H9 (cell line): ENCODE data around the gene AMACR. TPM values are rescaled to one million over a fixed set of nuclear protein-coding genes. Genes with fewer than 3 reads are reported as not detected.

Source experiments
- DNase-seq: peaks from one replicate; pipeline ENCODE4 v3.0.0-alpha.2; 2017
- H2AFZ ChIP-seq: one replicate; pipeline ENCODE4 v1.6.1; 2013; ENCODE audit warnings: mild to moderate bottlenecking, low read length, control low read depth, moderate library complexity
- H2AK5ac ChIP-seq: 2 replicates; pipeline ENCODE4 v1.6.1; 2013; ENCODE audit warnings: low read length, control low read depth, mixed read lengths; ENCODE audit not compliant: insufficient read length
- H2BK120ac ChIP-seq: one replicate; pipeline ENCODE4 v1.6.1; 2013; ENCODE audit warnings: low read depth, mild to moderate bottlenecking, low read length, control low read depth, inconsistent platforms; ENCODE audit not compliant: poor library complexity, severe bottlenecking
- H2BK12ac ChIP-seq: 2 replicates; pipeline ENCODE4 v1.6.1; 2013; ENCODE audit warnings: low read length, control low read depth, mixed read lengths, low read depth; ENCODE audit not compliant: insufficient read length
- H2BK15ac ChIP-seq: 2 replicates; pipeline ENCODE4 v1.6.1; 2013; ENCODE audit warnings: low read depth, low read length, control low read depth
- H2BK20ac ChIP-seq: one replicate; pipeline ENCODE4 v1.6.1; 2013; ENCODE audit warnings: low read depth, mild to moderate bottlenecking, low read length, control low read depth, inconsistent platforms; ENCODE audit not compliant: poor library complexity, severe bottlenecking
- H2BK5ac ChIP-seq: 2 replicates; pipeline ENCODE4 v1.6.1; 2013; ENCODE audit warnings: low read length, control low read depth, mixed read lengths; ENCODE audit not compliant: insufficient read length
- H3K14ac ChIP-seq: 2 replicates; pipeline ENCODE4 v1.6.1; 2013; ENCODE audit warnings: low read length, control low read depth; ENCODE audit not compliant: insufficient read depth
- H3K18ac ChIP-seq: 2 replicates; pipeline ENCODE4 v1.6.1; 2013; ENCODE audit warnings: low read depth, mild to moderate bottlenecking, mixed read lengths, low read length, control low read depth; ENCODE audit not compliant: insufficient read length
- H3K23ac ChIP-seq: 2 replicates; pipeline ENCODE4 v1.6.1; 2013; ENCODE audit warnings: low read length, control low read depth, mixed read lengths, low read depth; ENCODE audit not compliant: insufficient read length
- H3K23me2 ChIP-seq: 2 replicates; pipeline ENCODE4 v1.6.1; 2013; ENCODE audit warnings: low read depth, mild to moderate bottlenecking, mixed read lengths, low read length, control low read depth; ENCODE audit not compliant: insufficient read length, poor library complexity, severe bottlenecking
- H3K27ac ChIP-seq: 2 replicates; pipeline ENCODE4 v1.5.1; 2013; ENCODE audit warnings: low read length, control low read depth, mixed read lengths, low read depth; ENCODE audit not compliant: insufficient read length
- H3K27me3 ChIP-seq: 2 replicates; pipeline ENCODE4 v1.6.1; 2013; ENCODE audit warnings: low read length, control low read depth, inconsistent platforms; ENCODE audit not compliant: insufficient read depth
- H3K4ac ChIP-seq: 2 replicates; pipeline ENCODE4 v1.6.1; 2013; ENCODE audit warnings: low read depth, mild to moderate bottlenecking, control low read depth, inconsistent platforms, low read length, moderate library complexity
- H3K4me1 ChIP-seq: 2 replicates; pipeline ENCODE4 v1.6.1; 2013; ENCODE audit warnings: low read length, control low read depth, inconsistent platforms; ENCODE audit not compliant: insufficient read depth
- H3K4me2 ChIP-seq: 2 replicates; pipeline ENCODE4 v1.6.1; 2013; ENCODE audit warnings: low read length, control low read depth, mixed read lengths; ENCODE audit not compliant: insufficient read length, insufficient read depth
- H3K56ac ChIP-seq: 2 replicates; pipeline ENCODE4 v1.6.1; 2013; ENCODE audit warnings: low read depth, mild to moderate bottlenecking, mixed read lengths, low read length, control low read depth; ENCODE audit not compliant: insufficient read length
- H3K79me1 ChIP-seq: 2 replicates; pipeline ENCODE4 v1.6.1; 2013; ENCODE audit warnings: low read depth, mild to moderate bottlenecking, moderate library complexity, low read length, control low read depth, inconsistent platforms; ENCODE audit not compliant: insufficient read depth, poor library complexity, severe bottlenecking
- H3K79me2 ChIP-seq: 2 replicates; pipeline ENCODE4 v1.6.1; 2013; ENCODE audit warnings: low read length, control low read depth, inconsistent platforms; ENCODE audit not compliant: insufficient read depth
- H3K9ac ChIP-seq: 2 replicates; pipeline ENCODE4 v1.6.1; 2013; ENCODE audit warnings: low read length, control low read depth, mixed read lengths; ENCODE audit not compliant: insufficient read length; ENCODE audit errors: extremely low read depth
- H3K9me3 ChIP-seq: one replicate; pipeline ENCODE4 v1.6.1; 2013; ENCODE audit warnings: low read depth, low read length, inconsistent platforms; ENCODE audit not compliant: control insufficient read depth
- H3T11ph ChIP-seq: one replicate; pipeline ENCODE4 v1.6.1; 2013; ENCODE audit warnings: mild to moderate bottlenecking, low read length, control low read depth, inconsistent platforms
- H4K20me1 ChIP-seq: one replicate; pipeline ENCODE4 v1.6.1; 2013; ENCODE audit not compliant: control insufficient read depth, insufficient read length, insufficient read depth
- H4K5ac ChIP-seq: 2 replicates; pipeline ENCODE4 v1.6.1; 2013; ENCODE audit warnings: low read depth, mild to moderate bottlenecking, mixed read lengths, low read length, control low read depth; ENCODE audit not compliant: insufficient read length
- H4K8ac ChIP-seq: replicated peaks from 2 replicates; pipeline ENCODE4 v1.6.1; 2013; ENCODE audit warnings: low read length, control low read depth, mixed read lengths, low read depth; ENCODE audit not compliant: insufficient read length
- H4K91ac ChIP-seq: 2 replicates; pipeline ENCODE4 v1.6.1; 2013; ENCODE audit warnings: low read depth, mild to moderate bottlenecking, moderate library complexity, mixed read lengths, low read length, control low read depth; ENCODE audit not compliant: insufficient read length
- H3K27ac Mint-ChIP-seq, 3 experiments: 2 replicates in 2 of 3; 3 replicates in 1 of 3; pipeline ENCODE4 v1.8.0; 2020 to 2021; ENCODE audit warnings: mixed read lengths in 3 of 3, mild to moderate bottlenecking in 1 of 3, moderate library complexity in 1 of 3
- H3K27me3 Mint-ChIP-seq: 2 replicates; pipeline ENCODE4 v1.8.0; 2021; ENCODE audit warnings: low read depth, mild to moderate bottlenecking, moderate library complexity, mixed read lengths
- H3K36me3 Mint-ChIP-seq, 3 experiments: 2 replicates in 2 of 3; 3 replicates in 1 of 3; pipeline ENCODE4 v1.8.0; 2020 to 2021; ENCODE audit warnings: low read depth in 3 of 3, mixed read lengths in 3 of 3; ENCODE audit not compliant: insufficient read depth in 1 of 3
- H3K4me1 Mint-ChIP-seq, 2 experiments: 2 replicates each; pipeline ENCODE4 v1.8.0; 2020; ENCODE audit warnings: mixed read lengths in 2 of 2
- H3K4me3 Mint-ChIP-seq, 2 experiments: 2 replicates in 1 of 2; 3 replicates in 1 of 2; pipeline ENCODE4 v1.8.0; 2020 to 2021; ENCODE audit warnings: mild to moderate bottlenecking in 2 of 2, mixed read lengths in 2 of 2, moderate library complexity in 1 of 2
- H3K9me3 Mint-ChIP-seq, 2 experiments: 2 replicates in 1 of 2; 3 replicates in 1 of 2; pipeline ENCODE4 v1.8.0; 2020; ENCODE audit warnings: mild to moderate bottlenecking in 2 of 2, mixed read lengths in 2 of 2, moderate library complexity in 1 of 2
- WGBS: extraction: QIAGEN DNeasy Blood & Tissue Kit; methylation state at CpG from one replicate; pipeline ENCODE4 v1.1.7; 2013; ENCODE audit warnings: missing lambda C conversion rate, low lambda C conversion rate, mixed read lengths; ENCODE audit not compliant: insufficient read length; ENCODE audit errors: extremely low coverage; 5-methylcytosine and 5-hydroxymethylcytosine counted together
- total RNA-seq: library from RNA; stranded (reverse); gene quantifications from 2 replicates; pipeline ENCODE4 v1.2.1, GENCODE V29; 2021
- TF ChIP-seq, protein P1 (sequence below): fragments of 200-600 bp; sonication (generic); conservative IDR thresholded peaks from 3 replicates; pipeline ENCODE4 v1.8.0; 2021; ENCODE audit warnings: antibody characterized with exemption, mild to moderate bottlenecking

Gene AMACR
- total RNA-seq, 1 experiment from 2014 or later = 9.7 TPM

DNA sequence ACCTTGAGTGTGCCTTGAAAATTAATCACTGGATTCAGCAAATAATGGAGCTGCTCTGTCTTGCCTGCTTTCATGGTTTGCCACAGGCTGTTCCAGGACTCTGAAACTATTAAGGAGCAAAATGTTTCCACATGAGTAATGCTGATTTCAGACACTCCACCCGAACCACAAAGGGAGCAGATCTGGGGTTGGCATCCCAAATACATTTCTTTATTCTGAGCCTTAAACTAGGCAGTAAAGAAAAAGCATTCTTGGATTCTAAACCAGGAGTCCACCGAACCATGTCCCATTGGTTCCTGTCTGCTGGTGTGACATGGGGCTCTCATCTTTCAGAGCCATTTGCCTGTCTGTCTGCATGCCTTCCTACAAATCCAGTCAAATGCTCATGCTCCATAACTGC, 45.3 kb upstream of the AMACR start:
- Histone ChIP-seq H4K20me1 (no peaks in the 10 kb centered on the region), H3K9me3 (no peaks in the 10 kb centered on the region), H3K56ac (no peak overlapping the region), H3K27ac (no peak overlapping the region), H3K79me2 (no peaks in the 10 kb centered on the region), H4K91ac (no peak overlapping the region), H2BK12ac (no peak overlapping the region), H3K79me1 (no peaks in the 10 kb centered on the region), H3K23me2 (no peaks in the 10 kb centered on the region), H4K8ac (no peak overlapping the region), H3T11ph (no peak overlapping the region), H3K14ac (no peak overlapping the region), H3K4me1 (no peaks in the 10 kb centered on the region), H3K23ac (no peak overlapping the region), H3K4me2 (no peak overlapping the region), H2BK15ac (no peak overlapping the region), H2BK120ac (no peak overlapping the region), H2AFZ (no peak overlapping the region), H2BK20ac (no peak overlapping the region), H3K18ac (no peak overlapping the region), H2AK5ac (no peak overlapping the region), H3K27me3 (no peaks in the 10 kb centered on the region), H2BK5ac (no peak overlapping the region), H3K9ac (no peak overlapping the region), H4K5ac (no peak overlapping the region), H3K4ac (no peak overlapping the region)
- no CpG with 5 or more reads among the region's 2 CpGs for WGBS
- H3K4me3 Mint-ChIP-seq = no peak overlapping the region
- no peak overlapping the region for H3K27ac Mint-ChIP-seq
- no peaks in the 10 kb centered on the region for H3K27me3 Mint-ChIP-seq
- H3K36me3 Mint-ChIP-seq = peaks cover 0 to 11% (median 0%) of the 10 kb centered on the region in 3 experiments; a peak in 1 of 7 replicates
- H3K4me1 Mint-ChIP-seq = no peaks in the 10 kb centered on the region
- TF ChIP-seq, protein P1, sequence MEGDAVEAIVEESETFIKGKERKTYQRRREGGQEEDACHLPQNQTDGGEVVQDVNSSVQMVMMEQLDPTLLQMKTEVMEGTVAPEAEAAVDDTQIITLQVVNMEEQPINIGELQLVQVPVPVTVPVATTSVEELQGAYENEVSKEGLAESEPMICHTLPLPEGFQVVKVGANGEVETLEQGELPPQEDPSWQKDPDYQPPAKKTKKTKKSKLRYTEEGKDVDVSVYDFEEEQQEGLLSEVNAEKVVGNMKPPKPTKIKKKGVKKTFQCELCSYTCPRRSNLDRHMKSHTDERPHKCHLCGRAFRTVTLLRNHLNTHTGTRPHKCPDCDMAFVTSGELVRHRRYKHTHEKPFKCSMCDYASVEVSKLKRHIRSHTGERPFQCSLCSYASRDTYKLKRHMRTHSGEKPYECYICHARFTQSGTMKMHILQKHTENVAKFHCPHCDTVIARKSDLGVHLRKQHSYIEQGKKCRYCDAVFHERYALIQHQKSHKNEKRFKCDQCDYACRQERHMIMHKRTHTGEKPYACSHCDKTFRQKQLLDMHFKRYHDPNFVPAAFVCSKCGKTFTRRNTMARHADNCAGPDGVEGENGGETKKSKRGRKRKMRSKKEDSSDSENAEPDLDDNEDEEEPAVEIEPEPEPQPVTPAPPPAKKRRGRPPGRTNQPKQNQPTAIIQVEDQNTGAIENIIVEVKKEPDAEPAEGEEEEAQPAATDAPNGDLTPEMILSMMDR = no peak
- H3K9me3 Mint-ChIP-seq = no peaks in the 10 kb centered on the region
- no peak for DNase-seq
